GM18870 (cell line): ENCODE measurements around the gene LRRC9.
"Not testable (repeated sequence)": the region's sequence is repeated elsewhere in the genome, so short reads cannot be mapped to it uniquely, and the experiment has no call there.

Experiments
- ATAC-seq: cut with Tn5 transposase; IDR thresholded peaks from one replicate; pipeline ENCODE4 v1.9.1; 2021; ENCODE audit warnings: moderate library complexity; ENCODE audit not compliant: unreplicated experiment

LRRC9 gene

DNA sequence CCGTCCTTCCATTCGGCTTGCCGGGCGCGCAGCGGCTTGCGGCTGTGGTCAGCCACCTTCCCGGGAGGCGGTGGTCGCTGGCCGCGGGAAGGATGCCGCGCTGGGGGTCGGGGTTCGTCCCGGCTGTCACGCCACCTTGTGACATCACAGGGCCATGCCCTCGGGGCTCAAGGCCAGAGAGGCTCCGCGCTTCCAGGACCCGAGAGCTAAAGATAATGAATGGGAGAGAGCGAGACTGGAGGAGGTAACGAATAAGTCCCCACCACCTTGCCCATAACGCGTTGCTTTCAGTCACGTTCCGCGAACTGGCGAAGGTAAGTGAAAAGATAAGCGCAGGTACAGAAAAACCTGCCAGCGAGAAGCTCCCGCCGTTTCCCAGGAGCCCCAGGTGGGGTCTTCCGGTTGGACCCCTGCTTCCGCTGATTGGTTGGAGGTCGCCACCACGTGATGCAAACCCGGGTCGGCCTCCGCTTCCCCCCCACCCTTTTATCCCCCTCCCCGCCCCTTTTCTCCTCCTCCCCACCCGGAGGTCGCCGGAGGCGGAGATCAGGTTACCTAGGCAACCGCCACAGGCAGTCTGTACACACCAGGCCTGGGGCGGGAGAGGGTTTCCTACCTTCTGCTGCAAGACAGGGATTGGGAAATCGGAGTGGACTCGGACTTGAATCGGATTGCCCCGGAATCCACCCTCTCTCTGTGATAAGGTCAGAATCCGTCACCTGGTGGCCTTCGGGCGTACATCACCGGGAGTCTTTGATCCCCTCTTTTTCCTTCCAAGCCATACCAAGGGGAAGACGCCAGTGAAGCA is at the start of gene LRRC9:
LRRC9 (plus strand) TSS at position 575 of the 808 bp plus-strand sequence.
- no peak for ATAC-seq

- ATAC-seq = no peak
These were observed 49.4 kb upstream of the LRRC9 start, which contains the start of gene RTN1 for GRCh38 chr14:59870277-59871165. TSS of gene RTN1 (minus strand) at chr14:59870776. CDS start at chr14:59870630, 146 bp downstream.

DNA sequence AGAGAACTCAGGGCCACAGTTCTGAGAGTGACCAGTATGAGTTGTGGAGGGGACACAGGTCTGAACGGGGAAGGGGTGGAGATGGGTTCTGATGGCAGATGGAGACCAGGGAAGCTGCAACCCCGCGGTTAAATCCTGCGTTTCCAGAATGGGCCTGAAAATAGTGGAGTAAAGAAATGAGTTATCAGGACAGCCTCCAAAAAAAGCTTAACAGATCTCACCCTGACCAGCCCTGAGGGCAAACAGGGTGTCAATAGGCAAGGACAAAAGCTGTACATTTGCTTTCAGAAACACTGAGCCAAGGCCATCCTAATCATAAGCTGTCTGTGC is 48.8 kb upstream of the LRRC9 start:
- ATAC-seq = no peak

DNA sequence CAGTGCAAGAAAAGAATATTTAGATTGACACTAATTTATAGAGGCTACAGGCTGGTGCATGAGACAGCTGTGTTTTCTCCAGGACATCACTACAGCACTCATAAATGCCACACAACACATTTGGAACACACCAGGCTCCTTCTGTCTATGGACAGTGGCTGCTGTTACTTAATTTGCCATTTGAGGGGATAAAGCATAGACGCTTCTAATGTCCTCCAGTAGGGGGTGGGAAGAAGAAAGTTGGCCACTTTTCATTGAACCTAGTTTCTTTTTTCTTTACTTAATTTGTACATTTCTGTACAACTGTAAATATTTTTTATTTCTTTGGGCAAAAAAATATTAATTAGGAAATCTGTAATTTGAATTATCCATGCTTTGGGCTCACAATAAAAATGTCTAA is 37.0 kb upstream of the LRRC9 start:
- no peak for ATAC-seq

DNA sequence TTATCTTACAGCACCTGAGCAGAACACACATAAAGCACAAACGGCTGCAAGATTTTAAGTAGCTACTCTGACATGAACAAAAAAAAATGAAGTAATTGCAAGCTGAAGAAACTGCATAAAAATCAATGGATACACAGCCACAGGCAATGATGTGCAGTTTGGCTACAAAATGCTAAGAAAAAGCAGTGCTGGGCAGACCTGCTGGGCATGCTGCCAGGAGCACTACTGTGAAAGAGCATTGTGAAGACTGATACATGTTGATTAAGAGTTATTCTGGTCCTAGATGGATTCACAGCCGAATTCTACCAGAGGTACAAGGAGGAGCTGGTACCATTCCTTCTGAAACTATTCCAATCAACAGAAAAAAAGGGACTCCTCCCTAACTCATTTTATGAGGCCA is 29.3 kb upstream of the LRRC9 start:
- ATAC-seq = no peak

DNA sequence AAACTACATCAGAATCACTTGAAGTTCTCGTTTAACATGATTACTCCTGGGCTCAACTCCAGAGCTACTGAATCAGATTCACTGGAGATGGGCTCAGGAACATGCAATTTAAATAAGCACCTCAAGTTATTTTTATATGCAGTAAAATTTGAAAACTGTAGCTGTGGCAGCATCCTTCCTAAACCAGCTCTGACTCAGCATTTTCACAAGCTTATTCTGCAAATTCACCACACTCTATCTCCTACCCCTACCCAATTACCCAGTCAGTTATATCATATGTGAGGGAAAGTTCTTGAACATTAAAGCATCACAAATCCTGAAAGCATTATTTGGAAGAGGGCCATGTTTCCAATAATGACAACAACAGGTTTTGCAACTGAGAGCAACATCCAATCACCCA is 24.2 kb upstream of the LRRC9 start:
- ATAC-seq = no peak

GRCh38 chr14:59897757-59898383 is 22.1 kb upstream of the LRRC9 start:
- ATAC-seq = no peak

- no peak for ATAC-seq
These were observed 19.4 kb upstream of the LRRC9 start for GRCh38 chr14:59900556-59900955.

DNA sequence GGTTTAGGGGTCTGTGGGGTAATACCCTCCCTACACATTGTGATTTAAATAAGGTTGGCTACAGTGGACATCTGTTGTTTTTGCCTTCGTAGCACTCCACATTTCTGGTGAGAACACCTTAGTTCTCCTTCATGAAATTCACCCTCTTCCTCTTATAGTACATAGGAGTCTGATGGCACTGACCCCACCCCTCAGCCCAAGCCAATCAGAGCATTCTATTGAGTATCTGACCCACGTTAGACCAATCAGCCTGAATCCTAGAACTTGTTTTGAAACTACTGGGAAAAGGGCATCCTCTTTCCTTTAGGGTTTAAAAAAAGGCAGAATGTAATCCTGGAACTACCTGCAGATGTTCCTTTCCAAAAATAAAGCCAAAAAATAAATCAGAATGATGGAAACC is 15.8 kb upstream of the LRRC9 start:
- ATAC-seq = no peak

DNA sequence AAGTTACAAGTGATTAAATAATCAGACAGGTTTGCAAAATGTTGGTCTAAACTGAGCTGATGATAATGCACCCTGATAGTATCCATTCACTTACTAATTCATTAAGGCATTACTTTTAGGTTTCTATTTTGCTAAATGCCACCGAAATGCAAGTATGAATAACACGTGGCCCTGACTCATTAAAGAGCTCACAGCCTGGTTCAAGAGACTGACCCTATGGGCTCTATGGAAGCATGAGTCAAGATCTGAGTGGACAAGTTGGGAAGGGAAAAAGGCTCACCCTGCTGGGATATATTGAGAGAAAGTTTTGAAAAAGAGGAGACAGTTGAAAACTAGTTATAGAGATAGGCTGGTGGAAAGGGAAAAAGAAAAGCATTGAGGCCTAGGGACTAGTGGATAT is 14.8 kb upstream of the LRRC9 start:
- no peak for ATAC-seq

DNA sequence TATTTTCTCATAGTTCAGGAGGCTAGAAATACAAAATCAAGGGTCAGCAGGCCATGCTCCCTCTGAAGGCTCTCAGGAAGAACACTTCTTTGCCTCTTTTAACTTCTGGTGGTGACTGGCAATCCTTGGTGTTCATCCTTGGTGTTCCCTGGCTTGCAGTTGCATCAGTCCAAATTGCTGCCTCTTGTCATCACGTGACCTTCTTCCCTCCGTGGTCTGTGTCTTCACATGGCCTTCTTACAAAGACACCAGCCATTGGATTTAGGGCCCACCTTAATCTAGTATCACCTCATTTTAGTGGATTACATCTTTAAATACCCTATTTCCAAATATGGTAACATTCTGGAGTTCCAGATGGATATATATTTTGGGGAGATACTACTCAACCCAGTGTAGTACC is 7.5 kb upstream of the LRRC9 start:
- no peak for ATAC-seq

- ATAC-seq = no peak
These were observed 6.8 kb upstream of the LRRC9 start for GRCh38 chr14:59913187-59913586.

- no peak for ATAC-seq
These were observed 947 bp upstream of the LRRC9 start for GRCh38 chr14:59918824-59919569.

GRCh38 chr14:59920378-59920683 is 387 bp downstream of the LRRC9 start:
- no peak for ATAC-seq

DNA sequence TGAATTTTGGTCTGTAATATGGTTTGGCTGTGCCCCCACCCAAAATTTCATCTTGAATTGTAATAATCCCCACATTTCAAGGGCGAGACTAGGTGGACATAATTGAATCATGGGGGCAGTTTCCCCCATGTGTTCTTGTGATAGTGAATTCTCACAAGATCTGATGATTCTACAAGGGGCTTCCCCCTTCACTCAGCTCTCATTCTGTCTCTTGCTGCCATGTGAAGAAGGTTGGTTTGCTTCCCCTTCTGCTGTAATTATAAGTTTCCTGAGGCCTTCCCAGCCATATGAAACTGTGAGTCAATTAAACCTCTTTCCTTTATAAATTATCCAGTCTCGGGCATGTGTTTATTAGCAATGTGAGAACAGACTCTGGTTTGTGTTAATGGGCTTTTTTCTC is 5.9 kb downstream of the LRRC9 start:
- ATAC-seq = no peak

GRCh38 chr14:59926534-59926933 is 6.6 kb downstream of the LRRC9 start:
- peak; percentile 48 for ATAC-seq

- ATAC-seq = no peak
These were observed 11.3 kb downstream of the LRRC9 start for GRCh38 chr14:59931237-59931636.

DNA sequence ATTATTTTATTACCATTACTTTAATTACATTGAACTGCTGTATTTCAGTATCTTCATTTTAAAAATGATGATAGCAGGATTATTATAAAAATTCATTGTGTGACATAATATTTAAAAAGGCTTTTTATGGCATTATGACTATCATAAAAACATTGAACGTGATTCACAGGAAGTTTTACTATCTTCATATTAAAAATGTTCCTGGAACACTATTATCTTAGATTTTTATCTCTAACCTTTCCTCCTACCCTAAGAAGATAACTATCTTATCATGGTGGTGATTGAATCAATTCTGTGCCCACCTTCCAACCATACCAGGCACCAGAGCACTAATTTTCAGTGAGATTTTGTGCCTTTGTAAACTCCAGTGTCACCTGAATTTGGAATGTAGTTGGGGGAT is 16.2 kb downstream of the LRRC9 start:
- no peak for ATAC-seq

DNA sequence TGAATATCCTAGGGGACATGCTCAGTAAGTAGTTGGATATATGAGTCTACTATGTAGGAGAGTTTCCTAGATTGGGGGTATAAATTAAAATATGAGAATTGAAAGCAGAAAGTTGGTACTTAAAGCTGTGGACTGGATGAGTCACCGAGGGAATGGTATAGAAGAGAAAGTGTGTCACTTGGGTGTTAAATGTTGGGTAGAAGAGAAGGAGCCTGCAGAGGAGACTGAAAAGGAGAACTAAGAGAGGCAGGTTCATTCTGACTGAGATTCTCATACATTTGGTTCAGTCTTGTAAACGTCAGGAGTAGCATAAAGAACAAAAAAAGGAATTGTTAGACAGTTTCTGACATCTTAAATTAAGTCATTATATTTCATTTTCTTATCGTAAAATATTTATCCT is 19.9 kb downstream of the LRRC9 start:
- ATAC-seq = peak; percentile 74

- not testable (repeated sequence) for ATAC-seq
These were observed 22.4 kb downstream of the LRRC9 start for GRCh38 chr14:59942296-59942862.

- no peak for ATAC-seq
These were observed 25.0 kb downstream of the LRRC9 start for GRCh38 chr14:59944909-59945308.
